Gastrocnemius medialis (tissue), 4 donors: ENCODE results near the gene PCSK4. TPM values are rescaled to one million over a fixed set of nuclear protein-coding genes. Genes with fewer than 3 reads are reported as not detected.

Experiments used
- ATAC-seq, 2 donors: fragments of 150-250 bp; one replicate each; pipeline ENCODE4 v1.9.1; 2016
- DNase-seq, 2 donors: peaks; one replicate each; pipeline ENCODE4 v3.0.0-alpha.2; 2019
- H3K27ac ChIP-seq, 4 donors: fragments of 200-600 bp; sonication (generic); 1 replicate in 1 of 4; 2 replicates in 3 of 4; pipeline ENCODE4 v1.5.1; 2016 to 2018; ENCODE audit warnings: mild to moderate bottlenecking in 2 of 4, moderate library complexity in 1 of 4
- H3K27me3 ChIP-seq, 3 donors: fragments of 200-600 bp; sonication (generic) in 2 of 3; 1 replicate in 1 of 3; 2 replicates in 2 of 3; pipeline versions ENCODE4 v1.5.1 to v1.6.0; 2016 to 2019; ENCODE audit warnings: mild to moderate bottlenecking in 1 of 3, moderate library complexity in 1 of 3
- H3K36me3 ChIP-seq, 2 donors: fragments of 200-600 bp; sonication (generic) in 1 of 2; one replicate each; pipeline ENCODE4 v1.5.1; 2017 to 2018
- H3K4me1 ChIP-seq, 2 donors: fragments of 200-600 bp; sonication (generic) in 1 of 2; one replicate each; pipeline ENCODE4 v1.5.1; 2016 to 2017; ENCODE audit warnings: mild to moderate bottlenecking in 2 of 2
- H3K4me3 ChIP-seq, 4 donors: fragments of 200-600 bp; sonication (generic) in 3 of 4; 1 replicate in 1 of 4; 2 replicates in 3 of 4; pipeline ENCODE4 v1.5.1; 2016 to 2019; ENCODE audit warnings: mild to moderate bottlenecking in 2 of 4
- H3K9me3 ChIP-seq, 3 donors: fragments of 200-600 bp; sonication (generic) in 2 of 3; 1 replicate in 1 of 3; 2 replicates in 2 of 3; pipeline ENCODE4 v1.5.1; 2016 to 2019
- POLR2A ChIP-seq, 2 donors: fragments of 450-650 bp; IDR thresholded peaks; one replicate each; pipeline ENCODE4 v1.6.1; 2017; ENCODE audit warnings: antibody characterized with exemption in 2 of 2, mild to moderate bottlenecking in 2 of 2, moderate library complexity in 2 of 2
- in situ Hi-C, 4 donors: fragments of 200-750 bp; cut with MboI; loops; one replicate each; pipeline versions ENCODE4 v1.15.0 to v1.8.0; 2017; ENCODE audit warnings: low sequenced_read_pairs in 4 of 4
- intact Hi-C: fragments of 100-400 bp; cut with DNase I; formaldehyde crosslinking; loops from one replicate; pipeline ENCODE4 v1.15.1; 2023; ENCODE audit warnings: low total_unique reads
- total RNA-seq, 4 donors: library from RNA; depleted of rRNA; stranded (reverse); fragments of >200 nt; gene quantifications; one replicate each; pipeline versions ENCODE4 v1.1.0 to v1.2.3, GENCODE V29; 2016
- TF ChIP-seq, protein P1 (sequence below), 5 experiments: fragments of 450-650 bp in 3 of 5; fragments of 200-600 bp in 2 of 5; sonication (generic) in 2 of 5; IDR thresholded peaks in 4 of 5; conservative IDR thresholded peaks in 1 of 5; 1 replicate in 4 of 5; 2 replicates in 1 of 5; pipeline ENCODE4 v1.5.1; 2016 to 2019; ENCODE audit warnings: antibody characterized with exemption in 5 of 5, mild to moderate bottlenecking in 3 of 5, moderate library complexity in 3 of 5

Gene PCSK4
- total RNA-seq, 4 donors from 2014 or later, result 0.12 to 0.60 (median 0.37) TPM

DNA sequence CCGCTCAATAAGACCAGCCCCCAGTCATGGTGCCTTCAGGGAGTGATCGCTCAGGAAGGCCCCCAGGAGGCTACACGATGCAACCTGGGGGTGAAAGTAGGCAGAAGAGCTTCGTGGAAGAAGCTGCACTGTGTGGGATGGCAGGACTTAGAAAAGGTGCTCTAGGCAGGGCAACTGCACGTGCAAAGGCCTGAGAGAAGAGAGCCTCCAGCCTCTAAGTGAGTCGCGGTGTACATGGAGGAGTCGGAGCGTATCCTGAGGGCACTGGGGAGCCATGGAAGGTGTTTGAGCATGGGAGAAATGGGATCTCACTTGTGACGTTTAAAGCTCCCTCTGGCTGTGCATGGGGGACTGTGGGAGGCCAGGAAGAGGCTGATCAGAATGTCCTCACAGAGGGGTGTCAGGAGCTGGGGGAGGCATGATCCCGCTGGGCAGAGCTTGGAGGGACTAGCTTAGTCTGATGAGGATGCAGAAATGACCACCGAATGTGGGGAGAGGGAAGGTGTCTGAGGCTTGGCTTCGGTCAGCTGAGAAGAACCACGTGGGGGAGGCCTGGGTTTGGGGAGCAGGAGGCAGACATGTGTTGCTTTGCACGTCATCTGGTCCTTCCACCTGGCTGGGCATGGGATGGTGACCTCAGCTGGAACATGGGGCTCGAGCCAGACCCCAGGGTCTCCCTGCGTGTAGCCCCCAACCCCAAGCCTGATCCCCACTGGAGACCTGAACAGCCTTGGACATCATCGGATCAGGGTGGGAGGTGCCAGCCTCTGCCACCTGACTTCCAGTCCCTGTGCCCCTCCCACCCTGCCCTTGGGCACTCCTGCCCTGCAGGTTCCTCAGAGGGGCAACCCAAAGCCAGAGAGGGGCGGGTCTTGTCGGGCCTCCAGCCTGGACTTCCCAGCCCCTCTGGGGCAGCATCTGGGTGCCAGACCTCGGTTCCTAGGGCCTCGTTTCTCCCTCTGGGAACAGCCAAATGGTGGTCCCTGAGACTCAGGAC is 39.1 kb downstream of the PCSK4 start:
- Histone ChIP-seq H3K27me3 (peaks cover 92 to 97% (median 94%) of the 10 kb centered on the region in 3 donors), H3K4me1 (peaks cover 0 to 9% of the 10 kb centered on the region in 2 donors), H3K36me3 (no peaks in the 10 kb centered on the region), H3K4me3 (no peak overlapping the region), H3K9me3 (no peaks in the 10 kb centered on the region), H3K27ac (no peak overlapping the region)
- intact Hi-C loops, result no loop called here
- ATAC-seq (no peak), DNase-seq (no peak)
- in situ Hi-C loops, result no loop called here
- TF ChIP-seq, protein P1, sequence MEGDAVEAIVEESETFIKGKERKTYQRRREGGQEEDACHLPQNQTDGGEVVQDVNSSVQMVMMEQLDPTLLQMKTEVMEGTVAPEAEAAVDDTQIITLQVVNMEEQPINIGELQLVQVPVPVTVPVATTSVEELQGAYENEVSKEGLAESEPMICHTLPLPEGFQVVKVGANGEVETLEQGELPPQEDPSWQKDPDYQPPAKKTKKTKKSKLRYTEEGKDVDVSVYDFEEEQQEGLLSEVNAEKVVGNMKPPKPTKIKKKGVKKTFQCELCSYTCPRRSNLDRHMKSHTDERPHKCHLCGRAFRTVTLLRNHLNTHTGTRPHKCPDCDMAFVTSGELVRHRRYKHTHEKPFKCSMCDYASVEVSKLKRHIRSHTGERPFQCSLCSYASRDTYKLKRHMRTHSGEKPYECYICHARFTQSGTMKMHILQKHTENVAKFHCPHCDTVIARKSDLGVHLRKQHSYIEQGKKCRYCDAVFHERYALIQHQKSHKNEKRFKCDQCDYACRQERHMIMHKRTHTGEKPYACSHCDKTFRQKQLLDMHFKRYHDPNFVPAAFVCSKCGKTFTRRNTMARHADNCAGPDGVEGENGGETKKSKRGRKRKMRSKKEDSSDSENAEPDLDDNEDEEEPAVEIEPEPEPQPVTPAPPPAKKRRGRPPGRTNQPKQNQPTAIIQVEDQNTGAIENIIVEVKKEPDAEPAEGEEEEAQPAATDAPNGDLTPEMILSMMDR (IDR thresholded peaks at IDR 0.05 in 4 of 5, conservative IDR thresholded peaks at IDR 0.05 in 1 of 5), result no peak
- no peak for TF ChIP-seq POLR2A (IDR thresholded peaks at IDR 0.05)

DNA sequence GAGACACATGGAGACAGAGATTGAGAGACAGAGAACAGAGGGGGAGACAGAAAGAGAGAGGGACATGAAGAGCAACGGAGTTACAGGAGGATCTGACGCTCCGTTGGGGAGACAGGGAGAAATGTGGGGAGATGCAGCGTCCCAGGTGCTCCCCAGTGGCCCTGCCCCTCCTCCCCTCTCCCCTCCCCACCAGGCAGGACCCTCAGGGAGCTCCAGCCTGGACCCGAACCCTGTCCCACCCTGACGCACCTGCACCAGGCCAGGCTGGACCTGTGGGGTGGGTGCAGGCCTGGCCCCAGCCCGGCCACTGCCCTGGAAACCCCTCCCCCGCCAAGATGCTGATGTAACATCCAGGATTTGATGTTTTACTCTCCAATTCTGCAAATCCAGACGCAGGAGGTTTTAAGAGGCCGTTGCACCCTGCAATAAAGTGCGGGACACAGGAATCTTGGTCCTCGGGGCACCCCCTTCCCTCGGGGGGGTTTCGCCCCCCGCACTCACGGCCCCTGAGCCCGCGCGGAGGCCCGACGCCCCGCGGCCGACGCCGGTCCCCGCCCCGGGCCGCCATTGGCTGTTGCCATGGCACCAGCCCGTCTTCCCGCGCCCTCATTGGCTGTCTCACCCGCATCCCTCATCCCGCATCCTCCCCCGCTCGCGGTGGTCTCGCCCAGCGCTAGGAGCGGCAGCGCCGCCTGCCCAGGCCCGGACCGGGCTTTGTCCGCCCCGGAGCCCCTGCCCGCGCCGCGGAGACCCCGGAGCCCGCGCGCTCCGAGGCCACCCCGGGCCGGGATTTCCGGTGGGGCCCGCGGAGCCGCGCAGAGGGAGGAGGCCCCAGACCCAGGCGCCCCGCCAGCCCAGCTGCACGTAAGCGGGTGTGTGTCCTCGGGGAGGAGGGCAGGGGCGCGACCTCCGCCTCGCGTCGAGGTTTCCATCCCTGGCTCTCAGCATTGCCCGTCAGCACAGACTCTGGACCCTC is 40.4 kb downstream of the PCSK4 start, which contains the start of gene APC2:
APC2 (plus strand) TSS at position 655 of the 976 bp plus-strand sequence. CDS start 2,881 bp downstream, outside the sequence.
- H3K27ac ChIP-seq, result no peak within 1 kb of the TSS
- H3K36me3 ChIP-seq, result no peaks in the 10 kb centered on the region
- no peaks in the 10 kb centered on the region for H3K9me3 ChIP-seq
- TF ChIP-seq, protein P1 (IDR thresholded peaks at IDR 0.05 in 4 of 5, conservative IDR thresholded peaks at IDR 0.05 in 1 of 5), result no peak
- no peak for TF ChIP-seq POLR2A (IDR thresholded peaks at IDR 0.05)
- peaks cover 0 to 9% of the 10 kb centered on the region in 2 donors for H3K4me1 ChIP-seq
- peaks cover 85 to 92% (median 89%) of the 10 kb centered on the region in 3 donors for H3K27me3 ChIP-seq
- H3K4me3 ChIP-seq, result no peak within 1 kb of the TSS
- no peak for ATAC-seq
- no peak for DNase-seq
- in situ Hi-C loops (no loop called here), intact Hi-C loops (no loop called here)

DNA sequence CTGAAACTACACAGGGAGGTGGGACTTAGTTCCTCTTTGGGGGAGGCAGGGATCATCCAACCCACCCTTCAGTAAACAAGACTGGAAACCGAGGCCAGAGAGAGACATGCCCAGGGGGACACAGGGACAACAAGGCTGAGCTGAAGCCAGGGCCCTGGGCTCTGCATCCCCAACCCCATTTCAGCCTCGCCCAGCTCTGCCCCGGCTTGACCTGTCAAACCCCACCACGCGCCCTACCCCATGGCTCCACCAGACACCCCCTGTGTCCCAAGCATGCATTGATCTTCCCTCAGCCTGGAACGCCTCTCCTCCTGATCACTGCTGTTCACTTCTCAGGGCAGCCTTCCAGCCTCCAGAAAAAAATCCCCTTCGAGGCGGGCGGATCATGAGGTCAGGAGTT is 42.2 kb downstream of the PCSK4 start:
- in situ Hi-C loops, result no loop called here
- TF ChIP-seq, protein P1 (IDR thresholded peaks at IDR 0.05 in 4 of 5, conservative IDR thresholded peaks at IDR 0.05 in 1 of 5), result no peak
- no peak for TF ChIP-seq POLR2A (IDR thresholded peaks at IDR 0.05)
- no peak overlapping the region for H3K27ac ChIP-seq
- no peaks in the 10 kb centered on the region for H3K9me3 ChIP-seq
- peaks cover 71 to 74% (median 72%) of the 10 kb centered on the region in 3 donors for H3K27me3 ChIP-seq
- intact Hi-C loops, result no loop called here
- no peak for ATAC-seq
- H3K36me3 ChIP-seq, result no peaks in the 10 kb centered on the region
- no peak overlapping the region for H3K4me3 ChIP-seq
- no peaks in the 10 kb centered on the region for H3K4me1 ChIP-seq
- DNase-seq, result no peak

DNA sequence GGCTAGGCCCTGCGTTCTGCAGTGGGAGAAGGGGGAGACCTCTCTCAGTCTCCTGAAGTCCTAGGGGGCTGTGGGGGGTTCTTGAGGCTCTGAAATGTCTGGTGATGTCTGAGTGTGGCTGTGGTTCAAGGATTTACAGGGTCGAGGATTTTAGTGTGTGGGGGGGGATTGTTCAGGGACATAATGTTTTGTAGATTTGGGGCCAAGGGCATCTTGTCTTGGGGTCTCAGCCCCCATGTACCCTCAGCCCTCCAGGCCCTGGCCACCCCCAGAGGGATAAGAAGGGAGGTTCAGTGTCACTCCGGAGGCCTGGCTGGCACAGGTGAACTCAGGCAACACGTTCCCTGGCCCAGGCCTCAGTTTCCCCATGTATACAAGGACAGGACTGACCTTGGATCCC is 42.6 kb downstream of the PCSK4 start:
- TF ChIP-seq POLR2A (IDR thresholded peaks at IDR 0.05), result no peak
- TF ChIP-seq, protein P1 (IDR thresholded peaks at IDR 0.05 in 4 of 5, conservative IDR thresholded peaks at IDR 0.05 in 1 of 5), result no peak
- intact Hi-C loops (no loop called here), in situ Hi-C loops (no loop called here)
- Histone ChIP-seq H3K9me3 (no peaks in the 10 kb centered on the region), H3K4me1 (no peaks in the 10 kb centered on the region), H3K27me3 (peaks cover 66 to 70% (median 68%) of the 10 kb centered on the region in 3 donors), H3K36me3 (no peaks in the 10 kb centered on the region), H3K27ac (no peak overlapping the region), H3K4me3 (no peak overlapping the region)
- ATAC-seq (no peak), DNase-seq (no peak)
